Measurements from ENCODE around the gene CACFD1.

CACFD1 gene

DNA sequence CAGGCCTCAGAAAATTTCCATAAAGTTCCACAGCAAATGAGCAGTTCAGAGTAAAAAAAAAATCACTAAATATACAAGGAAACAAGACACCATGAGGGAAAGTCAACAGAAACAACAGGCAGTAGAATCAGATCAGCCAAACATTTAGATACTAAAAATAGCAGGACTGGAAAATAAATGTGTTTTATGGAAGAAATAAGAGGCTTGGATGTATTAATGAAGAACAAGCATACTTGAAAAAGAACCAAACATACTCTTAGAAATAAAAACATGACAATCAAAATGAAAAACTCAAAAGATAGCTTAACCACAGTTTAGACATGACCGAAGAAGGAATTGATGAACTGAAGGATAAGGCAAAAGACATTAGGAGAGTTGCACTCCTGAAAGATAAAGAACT is 42.3 kb downstream of the CACFD1 start:
- DNase-seq (ENCODE audit: low read depth) = no peak

DNA sequence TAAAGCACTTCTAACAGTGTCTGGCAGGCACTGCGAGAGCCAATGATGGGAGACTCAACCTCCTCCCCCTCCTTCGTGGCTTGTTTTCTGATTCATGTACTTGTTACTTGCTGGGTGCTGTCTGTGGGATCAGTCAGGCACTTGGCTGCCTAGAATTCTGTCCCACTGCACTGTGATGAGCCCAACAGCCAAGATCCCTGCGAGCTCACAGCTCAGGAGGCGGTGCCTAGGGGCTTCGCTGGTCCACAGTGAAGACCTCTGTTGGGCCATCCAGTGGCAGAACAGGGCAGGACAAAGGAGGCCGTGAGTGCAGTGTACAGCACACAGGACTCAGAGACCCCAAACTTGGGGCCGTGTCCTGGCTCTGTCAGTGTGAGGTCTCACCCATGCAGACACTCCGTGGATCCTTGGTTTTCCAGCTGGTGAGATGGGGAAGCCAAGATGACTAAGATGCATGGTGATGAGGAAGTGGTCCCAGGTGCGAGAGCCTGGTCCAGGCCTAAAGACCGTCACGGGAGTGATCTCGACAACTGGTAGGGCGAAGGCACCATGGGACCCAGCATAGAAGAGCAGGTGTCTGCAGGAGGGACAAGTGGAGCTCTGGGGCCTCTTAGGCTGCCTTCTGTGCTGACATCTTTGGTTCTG is 45.5 kb downstream of the CACFD1 start:
- DNase-seq (ENCODE audit: low read depth) = no peak

DNA sequence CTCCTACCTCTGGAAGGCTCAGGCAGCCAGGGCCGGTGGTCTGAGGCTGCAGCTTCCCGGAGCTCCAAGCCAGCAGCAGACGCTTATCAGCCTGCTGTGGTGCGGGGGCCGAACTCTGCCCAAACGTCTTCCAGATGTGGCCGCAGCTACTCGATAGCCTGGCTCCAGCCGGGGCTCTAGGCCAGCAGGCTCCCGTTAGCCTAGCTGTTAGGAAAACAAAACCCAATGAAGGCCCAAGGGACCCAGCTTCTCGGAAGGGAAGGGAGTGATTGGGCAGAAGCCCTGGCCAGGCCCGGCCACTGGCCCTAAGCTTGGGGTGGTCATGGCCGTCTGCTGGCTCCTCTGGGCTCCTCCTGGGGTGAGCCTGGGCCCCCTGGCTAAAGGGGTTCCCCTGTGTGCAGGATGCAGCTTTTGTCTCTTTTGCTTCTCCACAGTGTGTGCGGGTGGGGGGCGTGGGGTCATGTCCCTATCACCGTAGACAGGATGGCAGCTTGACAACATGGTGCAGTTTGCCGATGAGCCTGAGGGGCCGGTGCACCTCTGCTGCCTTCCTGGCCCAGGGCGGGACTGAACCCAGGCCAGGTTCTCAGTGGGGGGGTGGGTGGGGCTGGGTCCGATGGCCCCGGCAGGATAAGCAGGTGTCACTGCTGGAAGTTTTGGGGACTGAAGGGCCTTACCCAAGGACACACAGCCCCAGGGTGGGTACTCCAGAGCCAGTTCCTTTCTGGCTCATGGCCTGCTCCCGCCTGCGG is 46.3 kb downstream of the CACFD1 start:
- DNase-seq (ENCODE audit: low read depth) = no peak

DNA sequence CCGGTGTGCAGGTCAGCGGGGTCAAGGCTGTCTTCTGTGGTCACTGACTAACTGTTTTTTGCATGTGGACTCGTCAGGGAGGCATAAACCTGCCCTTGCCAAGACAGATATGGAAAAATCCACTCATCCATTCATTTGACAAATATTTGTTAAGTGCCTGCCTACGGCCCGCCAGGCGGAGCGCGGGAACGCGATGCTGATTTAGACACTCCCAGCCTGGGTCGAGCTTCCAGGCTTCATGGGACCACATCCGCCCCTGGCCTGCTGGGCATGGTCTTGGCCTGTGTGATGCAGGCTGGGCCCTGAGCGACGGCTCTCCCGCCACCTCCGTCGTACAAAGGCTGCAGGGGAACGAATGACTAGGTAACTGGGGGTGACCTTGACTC is 46.9 kb downstream of the CACFD1 start:
- no peak for DNase-seq (ENCODE audit: low read depth)

DNA sequence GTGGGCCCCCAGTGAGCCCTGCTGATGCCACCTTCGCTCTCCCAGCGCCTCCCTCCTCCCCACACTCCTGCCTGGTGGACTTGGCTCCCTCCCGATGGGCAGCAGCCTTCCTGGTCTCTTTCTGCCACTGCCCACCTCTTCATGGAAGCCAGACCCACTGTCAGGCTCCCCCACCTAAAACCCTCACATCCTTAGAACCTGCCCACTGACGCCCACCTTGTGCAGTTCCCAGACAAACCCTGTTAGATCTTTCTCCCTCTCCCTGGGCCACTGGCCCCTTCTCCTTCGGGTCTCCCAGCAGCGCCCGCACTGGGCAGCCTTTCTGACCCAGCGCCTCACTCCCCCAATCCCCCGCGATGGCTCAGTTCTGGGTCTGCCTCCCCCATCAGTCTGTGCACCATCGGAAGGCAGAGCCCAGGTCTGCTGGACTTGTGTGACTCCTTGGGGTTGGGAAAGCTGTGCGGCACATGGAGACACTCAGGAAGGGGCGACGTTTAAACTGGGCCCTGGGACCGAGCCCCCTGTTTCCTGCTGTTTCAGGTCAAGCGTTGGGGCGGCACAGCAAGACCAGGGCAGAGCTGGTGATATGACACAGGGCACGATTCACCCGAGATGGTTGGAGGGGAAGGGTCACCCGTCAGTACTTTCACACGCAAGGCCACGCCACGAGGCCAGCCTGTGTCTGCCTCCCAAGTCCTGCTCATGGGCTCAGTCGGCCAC is 47.6 kb downstream of the CACFD1 start:
- DNase-seq (ENCODE audit: low read depth) = no peak

DNA sequence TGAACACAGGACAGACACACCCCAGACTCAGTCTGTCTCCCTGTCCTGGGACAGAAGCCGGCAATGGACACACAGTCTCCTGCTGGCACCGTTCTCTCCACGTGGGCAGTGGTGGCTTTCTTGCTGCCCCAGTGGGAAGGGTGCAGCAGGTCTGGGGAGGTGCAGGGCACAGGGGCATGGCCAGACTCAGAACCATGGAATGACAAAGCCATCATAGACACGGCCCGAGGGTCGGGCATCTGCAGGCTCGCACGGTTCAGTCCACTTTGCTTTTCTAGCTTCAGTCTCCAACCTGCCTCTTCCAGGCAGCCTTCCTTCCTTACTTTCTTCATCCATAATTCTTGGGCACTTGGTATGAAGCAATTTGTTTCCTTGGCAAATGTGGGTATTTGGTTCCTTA is 48.3 kb downstream of the CACFD1 start:
- no peak for DNase-seq (ENCODE audit: low read depth)

DNA sequence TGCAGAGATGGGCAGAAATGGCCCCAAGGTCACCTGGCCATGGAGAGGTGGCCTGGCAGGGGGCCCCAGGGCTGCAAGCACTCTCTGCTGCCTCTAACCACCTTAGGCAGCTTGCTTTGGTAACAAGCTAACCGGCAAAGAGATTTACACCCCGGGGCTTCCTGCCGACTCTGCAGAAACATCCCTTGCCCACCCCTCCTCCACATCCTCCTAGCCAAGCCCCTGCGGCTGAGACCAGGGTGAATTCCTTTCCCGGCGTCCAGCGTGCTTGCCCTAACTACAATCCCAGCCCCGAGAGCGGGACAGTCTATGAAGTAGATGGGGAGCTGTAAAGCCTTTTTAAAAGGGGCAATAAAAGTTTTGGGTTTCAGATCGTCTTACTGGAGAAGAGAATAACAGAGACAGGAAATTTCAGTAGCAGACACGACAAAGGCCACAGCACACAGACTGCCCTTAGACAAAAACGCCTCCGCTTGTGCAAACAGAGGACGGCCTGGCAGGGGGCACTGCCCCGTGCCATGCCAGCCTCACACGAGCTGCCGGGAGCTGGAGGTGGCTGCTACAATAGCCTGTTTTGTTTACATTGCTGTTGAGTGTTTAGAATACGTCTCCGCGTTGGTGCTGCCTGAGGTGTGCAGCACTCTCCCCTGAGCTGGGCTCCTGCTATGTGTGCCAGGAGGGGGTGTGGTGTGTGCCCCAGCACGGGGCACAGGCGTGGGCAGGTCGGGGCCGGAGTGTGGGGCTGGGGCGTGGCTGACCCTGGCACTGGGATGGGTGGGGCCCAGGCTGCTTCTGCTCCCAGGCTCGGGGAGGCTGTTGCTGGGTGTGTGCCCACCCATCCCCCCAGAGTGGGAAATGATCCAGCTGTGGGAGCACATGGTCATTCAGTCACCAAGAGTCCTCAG is 49.7 kb downstream of the CACFD1 start:
- no peak for DNase-seq (ENCODE audit: low read depth)

DNA sequence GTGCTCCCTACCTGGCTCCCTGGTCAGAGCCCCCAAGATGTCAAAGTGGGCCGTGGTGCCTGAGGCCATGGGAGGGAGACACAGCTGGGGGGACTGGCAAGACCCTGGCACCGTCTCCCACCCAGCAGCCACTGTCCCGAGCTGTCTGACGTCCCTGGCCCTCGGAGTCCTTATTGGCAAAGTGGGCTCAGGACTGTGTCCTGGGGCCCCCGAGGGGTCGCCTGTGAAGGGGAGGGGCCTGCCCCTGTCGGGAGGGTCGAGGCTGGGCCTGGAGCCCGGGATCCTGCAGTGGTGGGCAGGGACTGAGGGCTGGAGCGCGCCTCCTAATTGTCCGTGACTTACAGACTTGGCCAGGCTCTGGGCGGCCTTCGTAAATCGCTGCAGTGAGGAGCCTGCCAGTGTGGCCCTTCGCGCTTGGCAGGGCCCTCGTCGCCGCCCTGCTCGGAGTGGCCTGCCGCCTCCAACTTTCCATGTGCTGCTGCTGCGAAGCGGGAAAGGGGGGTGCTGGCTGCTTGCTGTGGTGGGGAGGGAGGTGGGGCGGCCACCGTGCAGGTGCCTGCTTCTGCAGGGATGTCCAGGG is 51.2 kb downstream of the CACFD1 start:
- no peak for DNase-seq (ENCODE audit: low read depth)

DNA sequence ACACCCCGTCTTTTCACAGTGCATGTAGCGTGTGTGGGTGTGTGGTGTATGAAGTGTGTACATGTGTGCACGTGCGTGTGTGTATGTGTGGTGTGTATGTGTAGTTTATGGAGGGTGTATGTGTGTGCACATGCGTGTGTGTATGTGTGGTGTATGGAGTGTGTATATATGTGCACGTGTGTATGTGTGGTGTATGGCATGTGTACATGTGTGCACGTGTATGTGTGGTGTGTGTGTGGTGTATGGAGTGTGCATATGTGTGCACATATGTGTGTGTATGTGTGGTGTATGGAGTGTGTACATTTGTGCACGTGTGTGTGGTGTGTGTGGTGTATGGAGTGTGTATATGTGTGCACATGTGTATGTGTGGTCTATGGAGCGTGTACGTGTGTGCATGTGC is 51.8 kb downstream of the CACFD1 start:
- DNase-seq (ENCODE audit: low read depth) = no peak

DNA sequence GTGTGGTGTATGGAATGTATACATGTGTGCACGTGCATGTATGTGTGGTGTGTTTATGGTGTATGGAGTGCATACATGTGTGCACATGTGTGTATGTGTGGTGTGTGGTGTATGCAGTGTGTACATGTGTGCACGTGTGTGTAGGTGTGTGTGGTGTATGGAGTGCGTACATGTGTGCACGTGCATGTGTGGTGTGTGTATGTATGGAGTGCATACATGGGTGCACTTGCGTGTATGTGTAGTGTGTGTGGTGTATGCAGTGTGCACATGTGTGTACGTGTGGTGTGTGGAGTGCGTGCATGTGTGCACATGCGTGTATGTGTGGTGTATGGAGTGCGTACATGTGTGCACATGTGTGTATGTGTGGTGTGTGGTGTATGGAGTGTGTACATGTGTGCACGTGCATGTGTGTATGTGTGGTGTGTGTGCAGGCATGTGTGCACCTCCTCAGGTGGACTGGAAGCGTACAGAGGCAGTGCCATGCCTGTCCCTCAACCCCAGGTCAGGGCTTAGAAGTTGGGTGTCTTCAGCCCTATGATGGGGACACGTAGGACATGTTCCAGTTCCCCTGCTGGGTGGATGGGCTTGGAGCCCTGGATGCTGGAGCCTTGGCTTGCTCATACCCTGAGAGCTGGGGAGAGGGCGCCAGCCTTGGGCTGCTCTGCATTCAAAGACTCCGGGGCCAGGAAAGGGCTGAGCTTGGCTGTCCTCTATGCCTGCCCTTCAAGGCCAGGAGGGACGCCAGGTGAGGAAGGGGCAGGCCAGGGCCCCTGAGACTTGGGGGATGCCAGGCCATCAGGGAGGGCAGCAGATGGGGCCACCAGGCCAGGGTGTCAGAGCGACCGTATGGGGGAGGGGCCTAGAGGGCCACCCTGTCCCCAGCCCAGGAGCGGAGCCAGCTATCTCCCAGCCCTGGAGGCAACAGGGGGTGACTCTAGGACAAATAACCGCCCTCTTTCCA is 52.8 kb downstream of the CACFD1 start:
- no peak for DNase-seq (ENCODE audit: low read depth)

DNA sequence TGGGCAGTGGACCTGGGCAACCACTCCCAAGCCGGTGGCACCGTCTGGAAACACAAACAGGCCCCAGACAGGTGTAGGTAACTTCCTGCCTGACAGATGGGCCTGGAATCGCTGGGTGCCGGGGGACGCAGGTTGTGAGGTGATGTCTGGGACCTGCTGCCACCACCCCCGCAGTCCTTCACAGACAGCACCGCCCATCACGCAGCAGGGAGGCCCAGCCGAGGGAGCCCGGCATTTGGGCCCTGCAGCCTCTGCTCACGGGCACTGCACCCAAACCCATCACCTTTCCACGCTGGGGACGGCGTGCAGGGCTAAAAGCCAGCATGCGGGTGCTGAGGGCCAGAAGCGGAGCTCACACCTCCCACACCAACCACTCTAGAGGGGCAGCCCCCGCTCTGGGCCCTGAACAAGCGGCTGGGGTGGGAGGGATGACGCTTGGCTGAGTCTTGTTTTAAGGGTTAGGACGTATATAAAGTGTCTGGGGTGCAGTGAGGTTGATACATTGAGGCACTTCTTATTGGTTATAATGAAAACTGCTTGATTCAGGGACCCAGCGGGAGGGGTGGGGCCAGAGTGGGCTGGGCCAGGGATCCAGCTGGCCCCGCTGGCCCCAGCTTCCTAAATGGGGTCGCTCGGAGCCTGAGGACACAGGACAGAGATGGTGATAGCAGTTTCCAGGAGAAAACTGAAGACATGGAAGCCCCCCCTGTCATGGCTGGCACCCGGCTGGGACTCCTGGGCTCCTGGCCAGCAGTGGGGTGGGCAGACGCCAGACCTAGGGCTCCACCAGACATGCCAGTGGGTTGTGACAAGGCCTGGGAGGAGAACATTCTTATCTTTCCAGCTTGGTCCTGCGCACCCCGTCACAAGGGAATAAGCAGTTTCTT is 53.7 kb downstream of the CACFD1 start:
- no peak for DNase-seq (ENCODE audit: low read depth)

DNA sequence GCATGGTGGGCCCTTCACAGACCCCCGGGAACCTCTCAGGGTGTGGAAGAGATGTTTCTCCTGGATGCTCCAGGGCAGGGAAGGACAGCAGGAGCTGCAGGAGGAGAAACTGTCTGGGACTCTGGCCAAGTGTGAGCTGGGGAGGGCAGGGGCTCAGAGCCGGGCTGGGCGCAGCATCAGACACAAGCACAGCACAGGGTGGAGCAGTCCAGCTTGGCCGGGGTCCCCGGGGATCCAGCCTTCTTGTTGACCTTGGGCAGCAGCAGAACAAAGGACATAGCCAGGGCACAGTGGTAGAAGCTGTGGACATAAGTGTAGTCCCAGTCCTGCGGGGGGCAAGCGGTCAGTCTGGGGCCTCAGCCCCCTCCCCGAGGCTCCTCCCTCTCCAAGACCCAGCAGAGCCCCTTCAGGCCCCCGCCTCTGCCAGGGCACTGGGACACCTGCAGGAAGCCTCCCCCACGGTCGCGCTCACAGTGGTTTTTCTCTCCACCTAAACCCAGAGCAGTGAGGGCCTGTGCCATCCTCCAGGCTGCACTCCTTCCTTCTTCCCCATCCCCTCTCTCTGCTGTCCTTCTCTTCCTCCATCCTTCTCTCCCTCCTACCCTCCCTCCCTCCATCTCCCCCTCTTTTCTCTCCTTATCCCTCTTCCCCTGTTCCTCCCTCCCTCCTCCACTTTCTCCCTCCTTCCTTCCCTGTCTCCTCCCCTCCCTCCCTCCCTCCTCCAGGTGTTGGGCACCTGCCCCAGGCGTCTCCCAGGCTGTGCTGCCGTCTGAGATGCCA is 54.9 kb downstream of the CACFD1 start:
- no peak for DNase-seq (ENCODE audit: low read depth)

DNA sequence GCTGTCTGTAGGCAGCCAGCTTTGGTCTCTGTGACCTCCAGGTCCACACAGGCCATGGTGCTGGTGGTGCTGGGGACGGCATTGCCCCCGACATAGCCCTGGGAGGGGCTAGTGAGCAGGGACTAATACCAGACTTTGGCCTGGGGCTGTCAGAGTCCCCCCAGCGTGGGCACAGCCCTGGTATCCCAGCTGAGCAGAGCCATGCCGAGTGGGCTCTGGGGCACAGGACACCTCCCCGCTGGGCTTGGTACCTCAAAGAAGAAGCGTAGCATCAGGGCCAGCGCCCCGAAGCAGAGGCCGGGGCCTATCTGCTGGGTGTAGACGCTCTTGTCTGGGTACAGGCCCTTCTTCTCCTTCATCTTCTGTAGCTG is 55.4 kb downstream of the CACFD1 start:
- DNase-seq (ENCODE audit: low read depth) = no peak

DNA sequence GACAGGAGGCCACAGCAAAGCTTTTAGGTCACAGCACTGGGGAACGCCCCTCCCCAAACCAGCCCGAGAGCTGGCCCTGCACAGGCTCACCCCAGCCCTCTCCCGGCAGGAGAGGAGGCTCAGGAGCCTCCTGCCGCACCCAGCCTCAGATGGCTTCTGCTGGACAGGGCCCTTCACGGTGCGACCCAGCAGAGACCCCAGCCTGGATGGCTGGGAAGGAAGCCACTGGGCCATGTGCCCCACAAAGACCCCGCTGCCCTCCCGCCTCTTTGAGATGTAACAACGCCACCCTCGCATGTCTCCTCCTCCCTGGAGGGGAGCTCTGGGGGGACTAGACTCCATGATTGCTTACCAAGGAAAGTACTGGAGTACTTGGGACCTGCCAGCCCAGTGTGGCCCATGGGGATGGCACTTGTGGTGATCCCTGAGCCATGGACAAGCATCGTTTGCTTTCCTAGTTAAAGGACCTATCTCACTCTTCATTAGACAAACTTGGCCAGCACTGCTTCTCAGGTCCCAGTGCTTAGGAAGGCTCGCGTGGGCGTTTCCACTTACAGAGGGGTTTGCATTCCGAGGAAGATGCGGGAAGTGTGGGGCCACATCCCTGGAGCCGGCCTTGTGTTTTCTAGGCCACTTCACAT is 56.0 kb downstream of the CACFD1 start:
- DNase-seq (ENCODE audit: low read depth) = no peak

DNA sequence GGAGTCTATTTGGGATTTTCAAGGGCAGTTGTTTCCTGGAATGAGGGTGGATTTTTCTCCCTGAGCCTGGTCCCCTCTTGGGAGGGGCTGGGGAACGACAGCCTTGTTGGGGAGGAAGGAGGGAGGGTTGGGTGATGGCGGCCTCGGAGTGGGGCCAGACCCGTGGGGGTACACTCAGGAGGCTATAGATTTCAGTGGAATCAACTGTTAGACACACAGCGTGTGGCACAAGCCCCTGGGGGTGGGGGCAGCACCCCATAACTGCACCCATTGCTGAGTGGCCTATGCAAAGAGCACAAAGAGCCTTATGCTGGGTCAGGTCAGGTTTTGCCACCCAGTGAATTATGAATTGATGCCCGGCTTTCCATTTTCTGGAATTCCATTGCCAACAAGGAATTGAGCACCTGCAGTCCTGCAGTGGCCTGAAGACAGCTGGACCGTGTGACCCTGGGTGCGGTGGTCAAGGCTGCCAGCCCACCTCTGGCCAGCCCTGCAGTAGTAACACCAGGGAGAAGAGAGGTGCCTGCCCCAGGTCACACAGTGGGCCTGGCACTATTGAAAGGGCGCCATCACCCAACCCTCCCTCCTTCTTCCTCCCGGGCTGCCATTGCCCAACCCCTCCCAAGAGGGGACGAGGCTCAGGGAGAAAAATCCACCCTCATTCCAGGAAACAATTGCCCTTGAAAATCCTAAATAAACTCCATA is 56.6 kb downstream of the CACFD1 start:
- no peak for DNase-seq (ENCODE audit: low read depth)

DNA sequence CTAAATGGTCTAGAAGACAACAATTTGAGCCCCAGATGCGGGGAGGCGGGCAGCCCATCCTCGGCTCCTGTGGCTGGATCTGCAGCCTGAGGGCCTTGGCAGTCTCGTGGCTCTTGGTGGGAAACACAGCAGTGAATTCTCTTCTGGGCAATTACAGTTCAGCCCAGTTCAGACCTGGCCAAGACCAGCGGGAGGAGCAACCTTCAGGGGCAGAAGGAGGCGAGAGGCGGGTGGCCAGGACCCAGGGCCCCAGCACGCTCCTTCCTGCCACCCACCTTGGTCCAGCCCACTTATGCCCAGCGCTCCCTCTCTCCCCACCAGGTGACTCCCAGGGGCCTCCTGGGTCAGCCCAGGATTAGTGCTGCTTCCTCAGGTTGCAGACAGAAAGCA is 57.2 kb downstream of the CACFD1 start:
- no peak for DNase-seq (ENCODE audit: low read depth)

DNA sequence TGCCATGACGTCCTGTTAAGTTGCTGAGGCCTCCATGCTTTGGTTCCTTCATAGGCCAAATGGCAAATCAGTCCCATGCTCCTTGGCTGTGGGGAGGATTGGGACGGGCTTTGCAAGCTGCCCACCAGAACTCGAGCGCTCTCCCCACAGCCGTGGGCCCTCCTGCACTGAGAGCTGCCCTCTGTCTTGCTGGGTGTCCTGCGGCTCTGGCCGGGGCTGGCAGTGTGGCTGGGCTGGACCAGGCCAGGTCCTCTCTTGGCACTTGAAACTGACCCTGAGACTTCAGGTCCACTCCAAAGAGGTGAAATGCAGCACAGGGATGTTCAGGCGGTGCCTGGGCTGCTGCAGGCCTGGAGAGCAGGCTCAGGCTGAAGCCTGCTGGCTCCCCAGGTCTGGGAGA is 57.9 kb downstream of the CACFD1 start:
- no peak for DNase-seq (ENCODE audit: low read depth)

DNA sequence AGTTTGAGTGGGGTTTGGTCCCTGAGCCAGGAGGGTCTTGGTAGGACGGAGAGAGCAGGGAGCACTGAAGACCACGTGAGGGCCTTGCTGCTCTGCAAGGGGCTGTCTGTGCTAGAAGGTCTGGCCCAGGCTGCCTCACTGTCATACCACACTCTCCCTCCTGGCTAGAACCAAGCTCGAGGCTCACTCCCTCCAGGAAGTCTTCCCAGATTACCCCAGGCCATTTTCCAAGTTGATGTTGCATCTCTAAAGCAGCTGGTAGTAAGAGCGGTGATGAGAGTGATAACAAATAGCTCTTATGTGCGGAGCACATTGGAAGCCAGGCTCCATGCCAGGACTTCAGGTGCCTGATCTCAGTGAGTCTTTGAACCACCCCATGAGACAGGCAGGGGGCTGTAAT is 58.4 kb downstream of the CACFD1 start:
- DNase-seq (ENCODE audit: low read depth) = no peak
